Panc1 (cell line): Measurements from ENCODE around the gene WDR47. TPM values are rescaled to one million over a fixed set of nuclear protein-coding genes. Genes with fewer than 3 reads are reported as not detected.

Experiments
- total RNA-seq: library from RNA; stranded (reverse); gene quantifications from one replicate; pipeline ENCODE4 v1.2.1, GENCODE V29; 2021; ENCODE audit not compliant: unreplicated experiment

The WDR47 gene
- total RNA-seq, 1 experiment from 2014 or later, result 9.6 TPM

Other genes with a start within 250 kb of the WDR47 start
- 0.26 TPM for gene AKNAD1, start 185.0 kb downstream of the WDR47 start, total RNA-seq
- gene GPSM2, start 165.1 kb downstream of the WDR47 start, total RNA-seq, result 36.3 TPM
- 28.4 TPM for gene CLCC1, start 78.6 kb downstream of the WDR47 start, total RNA-seq
- gene TAF13, start 33.9 kb upstream of the WDR47 start, total RNA-seq, result 28.9 TPM
- 18.1 TPM for gene TMEM167B, start 48.7 kb upstream of the WDR47 start, total RNA-seq
- gene ELAPOR1, start 72.0 kb upstream of the WDR47 start, total RNA-seq, result 0.28 TPM
- 115 TPM for gene SARS1, start 171.8 kb upstream of the WDR47 start, total RNA-seq
- 4.1 TPM for gene CELSR2, start 207.4 kb upstream of the WDR47 start, total RNA-seq
- 40.6 TPM for gene PSRC1, start 241.0 kb upstream of the WDR47 start, total RNA-seq